ENCODE results near the gene PTGDS. TPM values are rescaled to one million over a fixed set of nuclear protein-coding genes. Genes with fewer than 3 reads are reported as not detected.

PTGDS gene
- total RNA-seq, 1 experiment from 2014 or later: not detected

GRCh38 chr9:136965771-136966484, 11.4 kb upstream of the PTGDS start:
- peak; percentile 47 for DNase-seq (ENCODE audit: low spot score)
- in situ Hi-C loops (cut with HindIII; ENCODE audit: low sequenced_read_pairs): no loop called here

GRCh38 chr9:136968333-136969127, 8.8 kb upstream of the PTGDS start:
- no peak for DNase-seq (ENCODE audit: low spot score)
- in situ Hi-C loops (cut with HindIII; ENCODE audit: low sequenced_read_pairs): no loop called here

GRCh38 chr9:136969150-136969549, 8.2 kb upstream of the PTGDS start:
- in situ Hi-C loops (cut with HindIII; ENCODE audit: low sequenced_read_pairs): no loop called here
- DNase-seq (ENCODE audit: low spot score): no peak

DNA sequence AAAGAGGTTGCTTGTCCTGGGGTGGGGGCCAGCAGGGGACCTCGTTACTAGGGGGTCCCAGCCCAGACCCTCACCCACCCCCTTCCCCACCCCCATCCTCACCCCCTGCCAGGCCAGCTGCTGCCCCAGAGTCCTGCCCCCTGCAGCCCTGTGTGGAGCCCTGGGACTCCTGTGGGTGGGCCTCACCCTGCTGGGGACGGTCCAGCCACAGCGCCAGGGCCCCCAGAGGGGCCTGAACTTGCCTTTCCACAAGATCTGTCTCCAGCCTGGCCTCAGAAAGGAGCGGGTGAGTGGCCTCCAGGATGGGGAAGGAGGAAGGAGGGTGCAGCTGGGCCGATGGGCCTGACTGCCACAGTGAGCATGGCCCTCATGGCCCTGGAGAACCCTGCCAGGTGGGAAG, 7.5 kb upstream of the PTGDS start:
- in situ Hi-C loops (cut with HindIII; ENCODE audit: low sequenced_read_pairs): no loop called here
- no peak for DNase-seq (ENCODE audit: low spot score)

DNA sequence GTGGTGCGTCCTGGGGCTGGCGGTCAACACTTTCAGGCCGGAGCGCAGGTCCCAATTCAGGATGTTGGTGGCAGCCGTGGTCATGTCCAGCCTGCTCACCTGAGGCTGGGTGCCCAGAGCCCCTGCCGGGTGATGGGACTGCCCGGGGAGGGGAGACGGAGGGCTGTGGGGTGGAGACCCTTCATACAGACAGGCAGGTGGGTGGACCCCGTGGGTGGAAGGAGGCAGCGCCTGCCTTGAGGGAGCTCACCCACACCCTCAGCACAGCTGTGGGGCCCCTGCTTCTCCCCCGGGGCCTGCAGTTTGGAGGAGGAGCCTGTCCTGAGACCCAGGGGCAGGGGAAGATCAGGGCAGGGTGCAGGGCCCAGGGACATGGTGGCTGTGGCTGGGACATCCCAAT, 6.9 kb upstream of the PTGDS start:
- in situ Hi-C loops (cut with HindIII; ENCODE audit: low sequenced_read_pairs): no loop called here
- no peak for DNase-seq (ENCODE audit: low spot score)

- in situ Hi-C loops (cut with HindIII; ENCODE audit: low sequenced_read_pairs): no loop called here
Observed at GRCh38 chr9:136971746-136972145, 5.6 kb upstream of the PTGDS start.

GRCh38 chr9:136972335-136972734, 5.0 kb upstream of the PTGDS start:
- in situ Hi-C loops (cut with HindIII; ENCODE audit: low sequenced_read_pairs): no loop called here
- no peak for DNase-seq (ENCODE audit: low spot score)

More at GRCh38 chr9:136971746-136972145, 5.6 kb upstream of the PTGDS start:
- no peak for DNase-seq (ENCODE audit: low spot score)

DNA sequence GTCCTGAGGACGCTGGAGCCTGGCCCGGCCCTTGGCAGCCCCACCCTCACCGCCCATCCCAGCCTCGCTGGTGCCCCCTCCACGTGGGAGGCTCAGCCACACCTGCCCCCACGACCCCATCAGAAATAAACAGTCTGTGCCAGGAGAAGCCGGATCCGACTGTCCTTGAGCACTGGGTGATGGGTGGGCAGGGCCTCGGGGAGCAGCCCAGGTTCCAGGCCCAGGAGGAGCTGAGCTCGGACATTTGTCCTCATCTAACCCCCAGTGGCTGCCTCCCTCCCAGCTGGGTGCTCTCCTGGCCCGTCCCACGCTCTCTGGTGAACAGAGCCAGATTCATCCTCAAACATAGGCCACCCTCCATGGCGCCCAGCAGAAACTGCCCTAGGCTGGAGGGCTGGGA, 4.6 kb upstream of the PTGDS start:
- no peak for DNase-seq (ENCODE audit: low spot score)
- in situ Hi-C loops (cut with HindIII; ENCODE audit: low sequenced_read_pairs): no loop called here

- in situ Hi-C loops (cut with HindIII; ENCODE audit: low sequenced_read_pairs): no loop called here
- no peak for DNase-seq (ENCODE audit: low spot score)
Observed at GRCh38 chr9:136973618-136974617, 3.4 kb upstream of the PTGDS start.

DNA sequence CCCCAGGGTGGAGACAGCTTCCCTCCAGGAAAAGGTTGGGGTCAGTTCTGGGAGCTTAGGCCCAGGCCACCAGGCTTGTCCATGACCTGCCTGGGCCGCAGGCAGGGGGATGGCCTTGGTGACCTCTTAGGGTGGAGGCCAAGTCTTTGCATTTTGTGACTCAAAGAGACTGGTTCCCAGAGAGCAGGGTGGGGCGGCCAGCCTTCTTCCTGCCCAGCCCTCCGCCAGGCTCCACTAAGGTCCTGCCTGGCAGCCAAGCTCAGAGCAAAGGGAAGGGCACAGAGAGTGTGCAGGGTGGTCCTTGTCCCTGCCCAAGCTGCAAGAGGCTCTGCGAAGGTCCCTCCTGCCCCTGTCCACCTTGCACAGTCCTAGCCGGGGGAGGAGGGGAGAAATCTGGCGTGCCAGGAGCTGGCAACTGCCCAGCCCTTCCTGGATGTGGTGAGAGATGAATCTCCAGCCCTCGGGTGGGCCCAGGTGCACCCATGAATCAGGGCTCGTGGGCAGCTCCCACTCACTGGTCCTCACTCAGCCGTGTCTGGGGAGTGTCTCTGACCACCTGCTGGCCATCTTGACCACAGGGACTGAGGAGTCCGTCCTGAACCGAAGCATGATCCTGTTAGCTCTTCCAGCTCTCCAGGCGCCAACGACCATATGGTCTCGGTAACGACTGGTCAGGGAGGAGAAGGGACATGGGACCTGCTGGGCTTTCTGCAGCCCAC, 2.3 kb upstream of the PTGDS start:
- in situ Hi-C loops (cut with HindIII; ENCODE audit: low sequenced_read_pairs): no loop called here
- DNase-seq (ENCODE audit: low spot score): peak; percentile 56

GRCh38 chr9:136975644-136976043, 1.7 kb upstream of the PTGDS start:
- DNase-seq (ENCODE audit: low spot score): peak; percentile 77
- in situ Hi-C loops (cut with HindIII; ENCODE audit: low sequenced_read_pairs): no loop called here

DNA sequence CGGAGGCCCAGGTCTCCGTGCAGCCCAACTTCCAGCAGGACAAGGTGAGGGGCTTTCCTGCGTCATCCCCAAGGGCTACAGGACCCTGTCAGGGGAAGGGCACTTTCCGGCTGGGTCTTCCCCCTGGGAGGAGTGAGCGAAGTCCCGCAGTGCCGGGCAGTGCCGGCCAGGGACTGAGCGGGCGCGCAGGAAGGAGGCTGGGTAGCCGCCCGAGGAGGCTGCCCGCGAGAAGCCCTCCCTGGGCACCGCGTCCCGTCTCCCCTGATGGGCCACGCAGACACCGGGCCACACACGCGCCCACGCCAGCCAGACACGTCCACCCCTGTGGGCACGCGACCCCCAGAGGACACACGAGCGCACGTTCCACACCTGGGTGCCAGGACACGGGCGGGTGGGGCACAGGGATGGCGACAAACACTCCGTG, 357 bp downstream of the PTGDS start:
- in situ Hi-C loops (cut with HindIII; ENCODE audit: low sequenced_read_pairs): no loop called here
- no peak for DNase-seq (ENCODE audit: low spot score)

- in situ Hi-C loops (cut with HindIII; ENCODE audit: low sequenced_read_pairs): no loop called here
- DNase-seq (ENCODE audit: low spot score): peak; percentile 53
Observed at GRCh38 chr9:136978073-136978864, 965 bp downstream of the PTGDS start.

GRCh38 chr9:136978865-136979544, 1.7 kb downstream of the PTGDS start:
- no peak for DNase-seq (ENCODE audit: low spot score)
- in situ Hi-C loops (cut with HindIII; ENCODE audit: low sequenced_read_pairs): no loop called here

GRCh38 chr9:136979769-136980587, 2.7 kb downstream of the PTGDS start:
- in situ Hi-C loops (cut with HindIII; ENCODE audit: low sequenced_read_pairs): no loop called here

GRCh38 chr9:136980669-136981478, 3.6 kb downstream of the PTGDS start:
- no peak for DNase-seq (ENCODE audit: low spot score)
- in situ Hi-C loops (cut with HindIII; ENCODE audit: low sequenced_read_pairs): no loop called here

More at GRCh38 chr9:136979769-136980587, 2.7 kb downstream of the PTGDS start:
- no peak for DNase-seq (ENCODE audit: low spot score)
